Ovary (tissue), 9 donors: ENCODE results near the gene LZTS3. TPM values are rescaled to one million over a fixed set of nuclear protein-coding genes. Genes with fewer than 3 reads are reported as not detected.

ENCODE experiments used
- DNase-seq, 5 donors: peaks; one replicate each; pipeline ENCODE4 v3.0.0-alpha.2; 2019 to 2020
- H3K27ac ChIP-seq, 2 donors: fragments of 200-600 bp; one replicate each; pipeline versions ENCODE4 v1.5.1 to v1.8.0; 2019 to 2022
- H3K27me3 ChIP-seq: fragments of 200-600 bp; one replicate; pipeline ENCODE4 v1.8.0; 2022
- H3K36me3 ChIP-seq: fragments of 200-600 bp; sonication (generic); one replicate; pipeline ENCODE4 v1.5.1; 2019
- H3K4me1 ChIP-seq: one replicate; pipeline ENCODE4 v1.8.1; 2013; ENCODE audit warnings: mild to moderate bottlenecking, moderate library complexity; ENCODE audit not compliant: insufficient read depth
- H3K4me3 ChIP-seq: fragments of 200-600 bp; sonication (generic); one replicate; pipeline ENCODE4 v1.5.1; 2017
- H3K9me3 ChIP-seq, 2 donors: fragments of 200-600 bp in 1 of 2; sonication (generic) in 1 of 2; one replicate each; pipeline versions ENCODE4 v1.5.1 to v1.8.1; 2013 to 2019; ENCODE audit warnings: mild to moderate bottlenecking in 1 of 2, moderate library complexity in 1 of 2
- EP300 ChIP-seq: sonication (generic); formaldehyde crosslinking; IDR thresholded peaks from one replicate; pipeline ENCODE4 v1.6.1; 2017; ENCODE audit warnings: antibody characterized with exemption
- POLR2A ChIP-seq: fragments of 450-650 bp; IDR thresholded peaks from one replicate; pipeline ENCODE4 v1.6.1; 2017; ENCODE audit warnings: antibody characterized with exemption, mild to moderate bottlenecking, moderate library complexity
- WGBS, 3 donors: extraction: QIAGEN DNeasy Blood & Tissue Kit in 1 of 3; methylation state at CpG; one replicate each; pipeline versions ENCODE4 v1.1.5 to v1.1.7; 2013 to 2017; 5-methylcytosine and 5-hydroxymethylcytosine counted together
- intact Hi-C, 4 donors: fragments of 100-400 bp; cut with DNase I; formaldehyde crosslinking; loops; one replicate each; pipeline versions ENCODE4 v1.11.0 to v1.15.1; 2022 to 2023
- polyA plus RNA-seq, 2 donors: library from polyadenylated mRNA; stranded (reverse); fragments of 200-250 nt in 1 of 2; fragments of 350-450 nt in 1 of 2; fragmentation: Illumina TruSeq in 1 of 2; extraction: RNeasy Lipid Tissue Mini Kit (QIAGEN cat#74804) in 1 of 2; gene quantifications; one replicate each; pipeline ENCODE4 v1.2.3, GENCODE V29; 2013 to 2014
- total RNA-seq, 7 donors: library from RNA; depleted of rRNA in 2 of 7; stranded (reverse); fragments of >200 nt in 2 of 7; fragmentation: NEBNext Ultra II Directional in 3 of 7; extraction: Animal tissue kit (Norgen Biotek cat#: 25700) in 3 of 7; gene quantifications; one replicate each; pipeline versions ENCODE4 v1.1.0 to v1.2.4, GENCODE V29; 2016 to 2023
- TF ChIP-seq, protein P1 (sequence below), 3 donors: fragments of 450-650 bp in 2 of 3; fragments of 200-600 bp in 1 of 3; IDR thresholded peaks; one replicate each; pipeline versions ENCODE4 v1.5.1 to v1.8.0; 2016 to 2022; ENCODE audit warnings: antibody characterized with exemption in 3 of 3, mild to moderate bottlenecking in 1 of 3
- donor health status: DM: no; HTN: no; CAD: no; lungs with moderate emphysema.
- donor health status: DM: no; HTN: no; CAD: no.
- donor health status: Bipolar disorder and iron deficiency.
- donor health status: DM: yes; HTN: yes; CAD: no.
- donor health status: DM: no; HTN: no; CAD: no.
- donor health status: DM: yes; HTN: yes; CAD: no.

LZTS3 gene
- total and polyA plus RNA-seq, 9 donors: 4.2 to 27.4 (median 18.2) TPM

DNA sequence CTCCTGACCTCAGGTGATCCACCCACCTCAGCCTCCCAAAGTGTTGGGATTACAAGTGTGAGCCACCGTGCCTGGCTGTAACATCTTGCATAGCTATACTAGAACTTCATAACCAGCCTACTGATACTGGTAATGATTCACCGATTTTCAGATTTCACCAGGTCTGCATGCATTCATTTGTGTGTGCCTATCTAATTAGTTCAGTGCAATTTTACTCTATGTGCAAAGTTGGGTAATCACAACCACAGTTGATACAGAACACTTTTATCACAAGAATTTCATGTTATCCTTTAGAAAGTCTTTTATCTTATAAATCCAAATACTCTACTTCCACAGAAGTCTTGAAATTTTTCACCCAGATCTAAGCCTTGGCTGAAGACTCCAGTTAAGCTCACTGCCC, 35.9 kb downstream of the LZTS3 start:
- Histone ChIP-seq H3K27ac (no peak overlapping the region), H3K36me3 (no peaks in the 10 kb centered on the region), H3K9me3 (no peaks in the 10 kb centered on the region), H3K27me3 (no peaks in the 10 kb centered on the region), H3K4me1 (no peaks in the 10 kb centered on the region), H3K4me3 (no peak overlapping the region)
- TF ChIP-seq, protein P1, sequence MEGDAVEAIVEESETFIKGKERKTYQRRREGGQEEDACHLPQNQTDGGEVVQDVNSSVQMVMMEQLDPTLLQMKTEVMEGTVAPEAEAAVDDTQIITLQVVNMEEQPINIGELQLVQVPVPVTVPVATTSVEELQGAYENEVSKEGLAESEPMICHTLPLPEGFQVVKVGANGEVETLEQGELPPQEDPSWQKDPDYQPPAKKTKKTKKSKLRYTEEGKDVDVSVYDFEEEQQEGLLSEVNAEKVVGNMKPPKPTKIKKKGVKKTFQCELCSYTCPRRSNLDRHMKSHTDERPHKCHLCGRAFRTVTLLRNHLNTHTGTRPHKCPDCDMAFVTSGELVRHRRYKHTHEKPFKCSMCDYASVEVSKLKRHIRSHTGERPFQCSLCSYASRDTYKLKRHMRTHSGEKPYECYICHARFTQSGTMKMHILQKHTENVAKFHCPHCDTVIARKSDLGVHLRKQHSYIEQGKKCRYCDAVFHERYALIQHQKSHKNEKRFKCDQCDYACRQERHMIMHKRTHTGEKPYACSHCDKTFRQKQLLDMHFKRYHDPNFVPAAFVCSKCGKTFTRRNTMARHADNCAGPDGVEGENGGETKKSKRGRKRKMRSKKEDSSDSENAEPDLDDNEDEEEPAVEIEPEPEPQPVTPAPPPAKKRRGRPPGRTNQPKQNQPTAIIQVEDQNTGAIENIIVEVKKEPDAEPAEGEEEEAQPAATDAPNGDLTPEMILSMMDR (IDR thresholded peaks at IDR 0.05): no peak
- no peak for TF ChIP-seq EP300
- no peak for TF ChIP-seq POLR2A
- no peak for DNase-seq
- WGBS, 3 donors: 95 to 98% (median 95%) methylated on average over 2 of the region's 2 CpGs
- intact Hi-C loops: no loop called here

GRCh38 chr20:3135507-3136070, 37.8 kb downstream of the LZTS3 start:
- H3K9me3 ChIP-seq: no peaks in the 10 kb centered on the region
- H3K27ac ChIP-seq: no peak overlapping the region
- intact Hi-C loops: no loop called here
- no peaks in the 10 kb centered on the region for H3K4me1 ChIP-seq
- no peak for DNase-seq
- TF ChIP-seq EP300 (no peak), POLR2A (no peak)
- TF ChIP-seq, protein P1 (IDR thresholded peaks at IDR 0.05): no peak
- no peaks in the 10 kb centered on the region for H3K27me3 ChIP-seq
- 82 to 84% (median 82%) methylated on average over 5 of the region's 5 CpGs for WGBS, 3 donors
- H3K36me3 ChIP-seq: no peaks in the 10 kb centered on the region
- H3K4me3 ChIP-seq: no peak overlapping the region

GRCh38 chr20:3134151-3134550, 39.2 kb downstream of the LZTS3 start:
- no peak for DNase-seq

GRCh38 chr20:3133155-3133554, 40.2 kb downstream of the LZTS3 start:
- TF ChIP-seq EP300 (no peak), POLR2A (no peak)
- TF ChIP-seq, protein P1 (IDR thresholded peaks at IDR 0.05): no peak
- 88 to 97% (median 95%) methylated on average over 2 of the region's 2 CpGs for WGBS, 3 donors

More at GRCh38 chr20:3134151-3134550, 39.2 kb downstream of the LZTS3 start:
- intact Hi-C loops: no loop called here
- TF ChIP-seq, protein P1 (IDR thresholded peaks at IDR 0.05): no peak
- TF ChIP-seq EP300 (no peak), POLR2A (no peak)
- H3K9me3 ChIP-seq: no peaks in the 10 kb centered on the region
- no peaks in the 10 kb centered on the region for H3K27me3 ChIP-seq
- H3K36me3 ChIP-seq: no peaks in the 10 kb centered on the region
- H3K4me1 ChIP-seq: no peaks in the 10 kb centered on the region
- H3K4me3 ChIP-seq: no peak overlapping the region
- H3K27ac ChIP-seq: no peak overlapping the region
- 62 to 71% (median 67%) methylated on average over 3 of the region's 3 CpGs for WGBS, 3 donors

More at GRCh38 chr20:3133155-3133554, 40.2 kb downstream of the LZTS3 start:
- no peak overlapping the region for H3K4me3 ChIP-seq
- no peak overlapping the region for H3K27ac ChIP-seq
- no peaks in the 10 kb centered on the region for H3K4me1 ChIP-seq
- DNase-seq: no peak
- intact Hi-C loops: no loop called here
- no peaks in the 10 kb centered on the region for H3K9me3 ChIP-seq
- H3K36me3 ChIP-seq: no peaks in the 10 kb centered on the region
- H3K27me3 ChIP-seq: no peaks in the 10 kb centered on the region
